ENCODE data around the gene UBE3A.
"Not testable (repeated sequence)": the region's sequence is repeated elsewhere in the genome, so short reads cannot be mapped to it uniquely, and the experiment has no call there.

Gene UBE3A

DNA sequence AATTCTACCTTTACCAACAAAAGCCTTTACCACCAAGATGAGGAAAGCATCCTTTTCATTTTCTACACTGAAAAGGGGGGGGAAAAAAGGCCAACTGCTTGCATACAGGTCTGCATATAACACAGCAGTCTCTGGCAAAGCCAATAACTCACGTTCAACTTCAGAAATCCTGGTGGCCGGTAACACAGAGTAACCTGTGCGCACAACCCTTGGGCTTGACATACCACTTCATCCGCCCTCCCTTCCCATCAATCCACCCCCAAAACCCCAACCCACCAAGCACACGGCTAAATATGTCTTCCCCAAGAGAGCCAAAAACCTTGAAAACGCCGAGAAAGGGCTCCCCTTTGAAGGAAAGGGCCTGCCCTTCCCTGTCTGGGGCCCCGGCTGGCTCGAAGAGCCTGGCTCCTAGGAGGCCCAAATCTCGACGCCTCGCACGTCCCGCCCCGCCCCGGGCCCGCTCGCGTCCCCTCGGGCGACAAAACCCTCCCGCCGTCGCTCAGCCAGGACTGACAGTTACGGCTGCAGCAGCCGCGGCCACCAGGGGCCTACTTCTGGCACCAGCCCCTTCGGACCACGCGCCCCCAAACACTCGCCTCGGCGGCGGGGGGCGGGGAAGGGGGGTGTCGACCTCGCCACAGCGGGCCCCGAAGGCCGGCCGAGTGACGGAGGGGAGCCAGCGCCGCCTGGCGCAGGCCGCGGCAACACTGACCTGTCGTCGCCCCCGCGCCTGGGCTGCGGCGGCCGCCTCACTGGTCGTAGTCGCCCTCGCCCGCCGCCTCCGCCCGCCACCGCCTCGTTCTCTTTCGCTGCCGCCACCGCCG is 835 bp downstream of the UBE3A start:
- no peak for DNase-seq

DNA sequence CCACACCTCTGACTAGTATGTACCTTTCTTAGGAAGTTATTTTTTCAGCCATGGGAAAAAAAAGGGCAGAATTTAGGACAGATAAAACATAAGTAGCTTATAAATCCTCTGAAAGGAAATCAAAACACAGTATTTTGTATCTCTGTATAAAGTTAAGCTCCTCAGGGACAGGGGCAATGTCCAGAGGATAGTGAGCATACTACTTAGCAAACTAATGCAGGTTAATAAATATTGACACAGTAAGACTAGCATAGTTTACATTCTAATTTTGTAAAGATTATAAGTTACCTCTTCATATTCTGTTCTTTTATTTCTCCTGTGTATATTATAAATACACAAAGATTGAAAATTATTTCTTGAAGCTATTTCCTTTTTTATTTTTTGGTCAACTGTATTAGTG is 2.1 kb downstream of the UBE3A start:
- DNase-seq, result no peak

DNA sequence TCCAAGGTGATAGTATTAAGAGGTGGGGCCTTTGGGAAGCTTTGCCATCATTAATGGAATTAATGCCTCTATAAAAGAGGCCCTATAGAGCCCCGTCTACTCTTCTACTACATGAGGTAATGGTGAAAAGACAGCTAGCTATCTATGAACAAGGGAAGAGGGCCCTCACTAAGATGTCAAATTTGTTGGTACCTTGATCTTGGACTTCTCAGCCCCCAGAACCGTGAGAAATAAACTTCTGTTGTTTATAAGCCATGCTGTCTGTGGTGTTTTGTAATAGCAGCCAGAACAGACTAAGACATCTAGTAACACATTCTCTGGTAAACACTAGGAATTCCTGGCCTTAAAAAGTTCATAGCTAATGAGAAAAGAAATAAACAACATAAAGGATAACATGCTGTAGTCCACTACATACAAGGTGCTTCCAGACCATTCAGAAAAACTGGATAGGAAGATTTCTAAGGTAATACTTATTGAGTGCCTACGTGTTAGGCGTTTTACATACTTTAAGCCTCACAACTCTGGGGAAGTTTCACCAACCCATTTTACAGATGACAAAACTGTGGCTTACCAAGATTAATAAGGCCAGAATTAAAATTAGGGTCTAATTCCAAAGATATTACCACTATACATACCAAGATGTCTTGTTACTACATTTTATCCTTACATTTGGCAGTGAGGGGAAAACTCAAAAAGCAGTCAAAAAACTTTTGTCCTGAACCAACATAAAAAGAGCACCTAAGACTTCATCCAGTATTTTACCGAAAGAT is 3.2 kb downstream of the UBE3A start:
- no peak for DNase-seq

DNA sequence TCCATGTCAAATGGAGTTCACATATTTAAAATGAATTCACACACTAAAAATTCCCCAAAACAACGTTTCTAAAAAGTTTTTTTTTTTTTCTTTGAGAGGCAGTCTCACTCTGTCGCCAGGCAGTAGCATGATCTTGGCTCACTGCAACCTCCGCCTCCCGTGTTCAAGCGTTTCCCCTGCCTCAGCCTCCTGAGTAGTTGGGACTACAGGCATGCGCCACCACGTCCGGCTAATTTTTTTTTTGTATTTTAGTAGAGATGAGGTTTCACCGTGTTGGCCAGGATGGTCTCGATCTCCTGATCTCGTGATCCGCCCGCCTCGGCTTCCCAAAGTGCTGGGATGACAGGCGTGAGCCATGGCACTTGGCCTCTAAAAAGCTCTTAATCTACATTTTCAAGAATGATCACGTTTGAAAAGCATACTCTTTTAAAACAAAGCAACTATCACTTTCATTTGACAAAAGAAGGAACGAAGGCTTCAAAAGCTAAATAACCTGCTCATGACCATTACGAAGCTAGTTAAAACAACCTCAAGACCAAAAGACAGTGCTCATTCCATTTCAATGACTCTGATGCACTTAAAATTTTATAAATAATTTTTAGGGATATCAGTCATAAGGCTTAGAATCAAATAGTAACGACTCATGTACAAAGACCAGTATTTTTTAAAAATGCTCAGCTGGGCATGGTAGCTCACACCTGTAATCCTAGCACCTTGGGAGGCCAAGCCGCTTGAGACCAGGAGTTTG is 5.5 kb downstream of the UBE3A start:
- no peak for DNase-seq

DNA sequence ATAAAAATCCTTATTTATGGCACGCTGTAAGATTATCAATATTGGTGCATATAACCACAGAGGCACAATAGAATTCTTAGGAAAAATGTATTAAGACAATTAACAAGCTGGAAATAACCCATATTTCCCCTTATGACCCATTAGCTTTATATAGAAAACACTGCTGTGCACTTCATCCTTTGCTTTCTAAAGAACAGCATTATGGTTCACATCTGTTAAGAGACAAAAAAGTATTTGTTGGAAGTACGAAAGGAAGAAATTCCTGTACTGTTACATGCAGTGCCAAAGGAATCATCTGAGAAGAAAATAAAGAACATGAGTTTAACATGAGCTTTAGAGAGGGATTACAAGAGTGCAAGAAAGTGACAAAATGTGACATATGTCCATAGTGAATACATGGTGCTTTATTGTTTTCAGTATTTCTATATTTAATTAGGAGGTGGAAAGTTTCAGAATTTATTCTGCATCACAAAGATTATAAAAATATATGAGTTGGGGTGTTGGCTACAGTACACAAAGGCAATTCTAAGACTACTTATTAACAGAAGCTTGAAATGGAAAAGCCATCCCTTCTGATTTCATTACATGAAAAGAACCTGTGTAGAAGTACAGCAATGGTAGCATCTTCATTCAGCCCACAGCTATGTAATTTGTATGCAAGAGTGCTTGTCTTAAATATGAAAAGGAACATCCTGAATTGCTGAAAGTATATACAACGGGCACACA is 6.8 kb downstream of the UBE3A start:
- DNase-seq, result no peak

DNA sequence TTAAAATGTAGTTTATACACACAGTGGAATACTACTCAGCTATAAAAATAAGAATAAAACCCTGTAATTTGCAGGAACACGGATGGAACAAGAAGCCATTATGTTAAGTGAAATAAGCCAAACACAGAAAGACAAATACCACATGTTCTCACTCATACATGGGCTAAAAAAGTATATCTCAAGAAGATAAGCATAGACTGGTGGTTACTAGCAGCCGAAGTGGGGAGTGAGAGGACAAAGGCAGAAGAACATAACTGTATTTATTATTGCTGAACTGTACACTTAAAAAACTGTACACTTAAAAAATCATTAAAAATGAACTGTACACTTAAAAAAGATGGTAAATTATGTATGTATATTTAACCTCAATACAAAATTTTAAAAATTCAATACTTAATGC is 11.0 kb downstream of the UBE3A start:
- DNase-seq, result no peak

DNA sequence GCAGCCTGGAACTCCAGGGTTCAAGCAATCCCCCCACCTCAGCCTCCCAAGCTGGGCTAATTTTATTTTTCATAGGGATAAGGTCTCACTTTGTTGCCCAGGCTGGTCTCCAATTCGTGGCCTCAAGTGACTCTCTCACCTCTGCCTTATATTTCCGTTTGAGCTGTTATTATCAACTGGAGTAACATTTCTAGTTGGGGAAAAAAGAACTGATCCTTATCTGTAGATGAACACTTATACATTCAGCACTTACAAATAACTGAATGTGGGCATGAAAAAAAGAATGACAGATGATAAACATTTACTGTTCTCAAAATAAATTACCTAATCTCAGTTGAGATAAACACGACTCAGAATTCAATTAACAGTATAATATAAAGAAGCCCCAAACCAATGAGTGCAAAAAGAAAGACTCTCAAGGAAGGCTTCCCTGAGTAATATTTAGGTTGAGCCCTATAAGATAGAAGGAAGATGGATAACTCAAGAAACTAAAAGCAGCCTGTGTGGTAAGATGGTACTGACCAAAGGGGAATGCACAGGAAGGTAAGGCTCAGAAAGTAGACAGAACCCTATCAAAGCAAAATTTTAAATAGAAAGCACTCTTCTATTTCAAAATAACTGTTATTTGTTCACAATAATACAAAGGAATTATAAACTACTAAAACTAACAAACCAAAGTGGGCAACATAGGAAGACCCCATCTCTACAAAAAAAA is 11.8 kb downstream of the UBE3A start:
- DNase-seq, result no peak

DNA sequence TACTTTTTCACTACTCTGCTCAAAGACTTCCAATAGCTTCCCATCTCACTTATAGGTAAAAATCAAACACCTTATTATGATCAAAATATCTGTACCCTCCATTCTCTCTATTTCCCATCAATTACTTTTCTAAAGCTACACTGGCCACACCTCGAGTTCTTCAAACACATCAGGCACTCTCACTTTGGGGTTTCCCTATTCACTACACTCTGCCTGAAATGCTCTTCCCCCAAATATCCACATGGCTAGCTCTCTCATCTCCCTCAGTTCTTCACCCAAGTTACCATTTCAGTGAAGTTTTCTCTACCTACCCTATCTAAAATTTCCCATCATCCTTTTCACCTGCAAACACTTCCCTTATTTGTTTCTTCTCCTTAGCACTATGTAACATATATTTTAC is 14.8 kb downstream of the UBE3A start:
- DNase-seq, result no peak

DNA sequence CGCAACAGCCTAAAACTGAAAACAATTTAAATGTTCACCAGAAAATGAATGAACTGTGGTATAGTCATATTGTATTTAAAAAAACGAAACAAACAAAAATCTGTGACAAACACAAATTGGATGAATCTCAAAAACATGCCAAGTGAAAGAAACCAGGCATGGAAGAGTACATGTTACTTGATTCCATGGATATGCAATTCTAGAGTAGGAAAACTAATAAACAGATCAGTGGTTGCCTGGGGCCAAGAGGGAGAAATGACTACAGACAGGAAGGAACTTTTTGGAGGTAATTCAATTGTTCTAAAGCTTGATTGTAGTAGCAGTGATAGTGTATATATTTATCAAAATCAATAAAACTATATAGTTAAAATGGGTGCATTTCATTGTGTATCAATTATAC is 16.8 kb downstream of the UBE3A start:
- DNase-seq, result no peak

DNA sequence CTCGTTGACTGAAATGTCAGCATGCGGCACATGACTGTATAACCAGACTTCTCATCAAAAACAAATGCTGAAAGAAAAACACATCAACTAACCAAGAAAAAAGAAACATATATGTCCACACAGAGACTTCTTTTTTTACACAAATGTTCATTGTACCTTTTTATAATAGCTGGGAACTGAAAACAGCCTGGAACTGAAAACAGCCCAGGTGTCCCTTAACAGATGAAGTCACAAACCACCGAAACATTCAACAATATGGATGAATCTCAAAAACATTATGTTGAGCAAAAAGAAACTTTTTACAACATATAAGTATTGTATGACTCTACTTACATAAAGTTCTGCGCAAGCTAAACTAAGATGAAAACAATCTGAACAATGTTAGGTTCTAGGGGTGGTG is 20.6 kb downstream of the UBE3A start:
- no peak for DNase-seq

DNA sequence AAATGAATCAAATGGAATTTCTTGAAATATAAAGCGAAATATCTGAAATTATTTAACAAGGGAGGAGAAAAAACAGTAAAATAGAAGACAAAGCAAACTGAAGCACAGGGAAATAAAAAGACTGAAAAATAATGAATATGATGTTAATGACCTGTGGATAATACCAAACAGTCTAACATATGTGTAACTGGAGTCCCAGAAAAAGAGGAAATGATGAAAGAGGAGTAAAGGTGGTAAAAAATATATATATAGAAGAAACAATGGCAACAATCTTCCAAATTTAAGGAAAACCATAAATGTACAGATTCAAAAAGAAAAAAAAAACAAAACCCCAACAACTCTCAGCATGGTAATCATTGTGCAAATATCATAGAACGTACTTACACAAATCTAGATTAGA is 21.2 kb downstream of the UBE3A start:
- no peak for DNase-seq

DNA sequence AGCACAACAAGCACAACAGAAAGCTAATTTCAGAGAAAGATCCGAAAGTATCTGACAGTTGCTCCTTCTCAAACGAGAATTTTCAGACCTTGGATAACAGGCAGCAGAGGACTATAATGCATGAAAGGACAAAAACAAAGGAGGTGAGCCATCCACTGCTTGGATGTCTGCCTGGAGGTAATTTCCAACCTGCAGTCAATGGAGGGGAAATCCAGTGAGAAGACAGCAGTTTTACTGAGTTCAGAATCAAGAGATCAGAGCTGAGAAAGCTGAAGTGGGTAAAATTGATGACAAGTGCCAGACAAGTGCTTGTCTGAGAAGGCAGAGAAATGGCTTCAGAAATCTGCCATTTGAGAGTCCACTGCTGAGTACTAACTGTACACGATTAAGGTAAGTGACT is 22.1 kb downstream of the UBE3A start:
- no peak for DNase-seq

DNA sequence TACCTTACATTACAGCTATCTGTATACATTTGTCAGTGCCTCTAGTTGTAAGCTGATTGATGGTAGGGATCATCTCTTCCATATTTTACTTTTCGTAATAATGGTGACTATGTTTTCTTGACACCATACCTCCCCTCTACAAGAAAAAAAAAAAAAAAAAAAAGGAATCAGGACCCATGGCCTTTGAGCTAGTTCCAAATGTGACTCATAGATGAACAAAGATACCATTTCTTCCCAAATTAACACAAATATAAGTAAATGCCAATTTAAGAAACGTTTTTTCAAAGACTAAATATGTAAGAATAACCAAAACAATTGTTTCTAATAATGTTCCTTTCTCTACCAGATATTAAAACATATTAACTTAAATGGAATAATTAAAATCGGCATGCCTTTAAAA is 23.1 kb downstream of the UBE3A start:
- no peak for DNase-seq

DNA sequence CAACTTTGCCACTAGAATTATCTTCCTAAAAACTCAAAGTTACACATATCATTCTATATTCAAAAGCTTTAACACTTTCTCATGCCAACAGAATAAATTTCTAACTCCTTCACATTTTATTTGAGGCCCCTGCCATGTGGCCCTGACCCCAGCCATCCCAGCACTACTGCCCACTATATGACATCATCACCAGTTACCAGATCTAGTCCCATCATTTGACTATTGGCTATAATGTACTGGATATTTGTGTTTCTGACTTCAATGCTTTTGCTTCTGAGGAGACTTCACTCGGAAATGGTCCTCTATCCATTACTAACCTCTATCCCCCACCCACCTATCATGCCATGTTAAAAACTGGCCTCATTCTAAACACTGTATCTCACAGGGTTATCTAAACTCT is 23.6 kb downstream of the UBE3A start:
- DNase-seq, result no peak

DNA sequence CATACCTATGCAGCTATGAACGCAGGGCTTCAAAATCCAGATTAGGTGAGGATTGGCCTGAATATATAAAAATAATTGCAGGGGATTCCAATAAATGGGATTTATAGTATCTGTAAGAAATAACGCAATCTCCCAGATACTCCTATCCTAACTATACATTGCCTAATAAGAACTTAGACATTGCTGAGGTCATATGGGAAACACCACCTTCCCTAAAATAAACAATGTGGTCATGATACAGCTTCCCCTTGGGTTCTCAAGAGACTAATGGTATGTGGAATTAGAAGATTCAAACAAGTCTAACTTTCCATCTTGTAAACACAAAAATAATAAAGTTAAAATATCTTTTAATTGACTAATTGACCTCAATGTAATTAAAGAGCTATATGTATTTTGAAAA is 28.2 kb downstream of the UBE3A start:
- no peak for DNase-seq

DNA sequence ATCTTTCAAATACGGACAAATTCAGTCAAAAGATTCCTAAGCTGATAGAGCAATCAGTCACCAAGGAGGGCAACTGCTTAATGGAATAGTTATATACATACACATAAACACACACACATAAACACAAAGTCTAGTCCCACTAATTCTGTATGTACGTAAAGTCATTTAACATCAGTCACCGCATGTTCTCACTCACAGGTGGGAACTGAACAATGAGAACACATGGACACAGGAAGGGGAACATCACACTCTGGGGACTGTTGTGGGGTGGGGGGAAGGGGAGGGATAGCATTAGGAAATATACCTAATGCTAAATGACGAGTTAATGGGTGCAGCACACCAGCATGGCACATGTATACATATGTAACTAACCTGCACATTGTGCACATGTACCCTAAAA is 29.1 kb downstream of the UBE3A start:
- DNase-seq, result not testable (repeated sequence)

DNA sequence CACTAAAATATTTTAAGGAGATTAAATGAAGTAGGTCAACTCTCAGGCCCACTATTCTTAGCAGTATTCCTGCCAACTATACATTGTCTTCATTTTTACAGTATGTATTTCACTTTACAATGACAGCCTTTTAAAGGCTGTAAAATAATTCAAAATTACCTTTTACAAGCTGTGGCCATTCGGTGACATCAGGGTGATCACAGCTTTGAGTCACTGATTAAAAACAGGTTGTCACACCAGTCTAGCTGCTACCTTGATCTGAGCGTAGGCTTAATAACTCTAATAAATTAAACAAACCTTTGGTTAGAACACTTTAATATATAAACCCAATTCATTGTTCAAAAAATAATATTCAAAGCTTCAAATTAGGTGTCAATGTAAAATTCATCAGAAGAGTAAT is 29.9 kb downstream of the UBE3A start:
- no peak for DNase-seq

DNA sequence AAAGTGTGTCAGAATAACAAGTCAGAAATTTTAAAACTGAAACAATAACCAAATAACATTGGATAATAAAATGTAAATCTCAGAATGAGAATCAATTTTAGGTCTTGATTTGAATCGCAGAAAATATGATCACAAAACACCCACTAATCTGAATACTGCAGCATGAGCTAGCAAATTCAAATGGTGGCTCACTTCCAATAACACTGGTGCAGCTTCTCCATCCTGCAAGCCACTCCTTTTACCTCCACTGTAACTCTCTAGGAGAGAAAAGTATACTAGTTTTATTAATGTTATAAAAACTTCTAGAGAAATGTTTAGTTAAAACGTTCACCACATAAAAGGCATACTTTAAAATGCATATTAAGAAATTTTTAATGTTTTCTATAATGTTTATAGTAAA is 30.4 kb downstream of the UBE3A start:
- DNase-seq, result no peak

DNA sequence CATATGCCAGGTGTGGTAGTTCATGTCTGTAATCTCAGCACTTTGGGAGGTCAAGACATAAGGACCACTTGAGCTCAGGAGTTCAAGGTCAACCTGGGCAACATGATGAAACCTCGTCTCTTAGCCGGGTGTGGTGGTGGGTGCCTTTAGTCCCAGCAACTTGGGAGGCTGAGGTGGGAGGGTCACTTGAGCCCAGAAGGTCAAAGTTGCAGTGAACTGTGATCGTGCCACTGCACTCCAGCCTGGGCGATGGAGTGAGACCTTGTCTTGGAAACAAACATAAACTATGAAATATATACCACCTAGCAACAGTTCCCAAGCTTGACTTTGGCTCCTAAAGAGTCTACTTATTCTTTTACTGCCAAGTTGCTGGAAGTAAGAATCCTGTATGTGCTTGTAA is 30.9 kb downstream of the UBE3A start:
- DNase-seq, result no peak

DNA sequence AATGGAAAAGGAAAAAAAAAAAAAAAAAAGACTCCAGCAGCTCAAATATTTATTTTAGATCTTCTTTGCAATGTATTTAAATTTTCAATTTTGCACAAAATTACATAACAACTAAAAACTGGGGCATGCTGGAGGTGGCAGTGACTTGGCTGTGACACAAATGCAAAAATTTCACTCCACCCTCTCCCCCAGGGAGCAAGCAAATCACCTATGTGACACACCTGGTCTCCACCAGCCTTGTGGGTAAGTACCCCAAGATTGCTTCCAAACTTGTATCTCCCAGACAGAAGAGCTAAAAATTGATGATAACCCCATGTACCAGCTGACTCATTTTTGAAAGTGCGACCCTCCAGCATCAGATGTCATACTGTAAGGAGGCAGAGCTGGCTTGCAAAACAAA is 32.0 kb downstream of the UBE3A start:
- no peak for DNase-seq

DNA sequence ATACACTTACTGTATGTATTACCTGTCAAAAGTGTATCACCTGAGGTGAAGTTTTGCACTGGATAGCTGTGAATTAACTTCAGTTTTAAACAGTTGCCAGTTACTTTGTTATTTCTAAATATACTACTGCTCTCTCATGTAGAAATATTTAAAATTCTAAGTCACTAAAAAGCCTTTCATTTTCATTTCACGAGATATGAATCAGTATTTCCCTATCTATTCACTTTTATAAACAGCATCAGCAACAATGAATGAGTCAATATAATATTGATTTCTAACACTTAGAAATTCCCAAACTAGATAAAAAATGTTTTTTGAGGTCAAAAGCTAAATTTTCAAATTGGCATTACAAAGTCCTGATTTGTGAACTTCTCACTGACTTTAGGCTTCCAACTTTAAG is 32.6 kb downstream of the UBE3A start:
- DNase-seq, result no peak

DNA sequence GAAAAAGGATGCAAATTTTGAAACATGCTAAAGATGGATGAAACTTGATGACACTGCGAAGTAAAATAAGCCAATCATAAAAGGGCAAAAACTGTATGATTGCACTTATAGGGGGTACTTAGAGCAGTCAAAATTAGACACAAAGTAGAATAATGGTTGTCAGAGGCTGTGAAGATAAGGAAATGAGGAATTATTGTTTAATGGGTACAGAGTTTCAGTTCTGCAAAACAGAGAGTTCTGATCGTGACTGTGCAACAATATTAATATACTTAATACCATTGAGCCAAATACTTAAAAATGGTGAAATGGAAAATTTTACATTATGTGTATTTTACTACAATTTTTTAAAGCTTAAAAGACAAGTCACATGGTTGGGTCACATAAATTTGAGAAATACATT is 35.1 kb downstream of the UBE3A start:
- no peak for DNase-seq

Data from cerebellar nuclear complex (tissue), 1 donor.